ENCODE results near the gene DLEC1. TPM values are rescaled to one million over a fixed set of nuclear protein-coding genes. Genes with fewer than 3 reads are reported as not detected.

Gene DLEC1
- total RNA-seq, 1 donor from 2014 or later: 0.54 TPM

- no peak overlapping the region for H3K4me3 ChIP-seq (ENCODE audit: insufficient read depth, low read depth, low read length)
- Mint-ChIP-seq H3K9me3 (ENCODE audit: unreplicated experiment) (no peaks in the 10 kb centered on the region), H3K4me3 (ENCODE audit: unreplicated experiment) (no peak overlapping the region), H3K27ac (ENCODE audit: unreplicated experiment) (no peak overlapping the region), H3K4me1 (ENCODE audit: low read depth, unreplicated experiment) (peaks cover 3% of the 10 kb centered on the region), H3K36me3 (ENCODE audit: low read depth, unreplicated experiment) (no peaks in the 10 kb centered on the region), H3K27me3 (ENCODE audit: low read depth, unreplicated experiment) (peaks cover 37% of the 10 kb centered on the region)
- no peaks in the 10 kb centered on the region for H3K79me2 ChIP-seq (ENCODE audit: insufficient read depth, low read length)
- no peaks in the 10 kb centered on the region for H4K20me1 ChIP-seq (ENCODE audit: insufficient read depth, low read length)
- no peak for TF ChIP-seq EZH2 (IDR thresholded peaks at IDR 0.05; ENCODE audit: insufficient read depth, low read length)
- TF ChIP-seq CTCF (IDR thresholded peaks at IDR 0.05; ENCODE audit: insufficient read depth, low read depth, low read length): no peak
- no peak overlapping the region for H3K9ac ChIP-seq (ENCODE audit: low read length)
- no peaks in the 10 kb centered on the region for H3K9me3 ChIP-seq (ENCODE audit: insufficient read depth, low read depth, low read length)
- no peak overlapping the region for H2AFZ ChIP-seq (ENCODE audit: low read depth, low read length)
- no peak for DNase-seq (ENCODE audit: low read depth)
- H3K4me1 ChIP-seq (ENCODE audit: insufficient read depth, low read length): no peaks in the 10 kb centered on the region
- no peak overlapping the region for H3K27ac ChIP-seq (ENCODE audit: low read depth, low read length)
- H3K27me3 ChIP-seq (ENCODE audit: insufficient read depth, low read length): peaks cover 5% of the 10 kb centered on the region
- no peak overlapping the region for H3K4me2 ChIP-seq (ENCODE audit: low read length)
- no peaks in the 10 kb centered on the region for H3K36me3 ChIP-seq (ENCODE audit: insufficient read depth, low read length)
- FAIRE-seq: no peak
These were observed 58.7 kb downstream of the DLEC1 start for GRCh38 chr3:38097446-38098375.

GRCh38 chr3:38098376-38098723 is 59.3 kb downstream of the DLEC1 start:
- DNase-seq (ENCODE audit: low read depth): no peak
- Histone ChIP-seq H3K4me3 (ENCODE audit: insufficient read depth, low read depth, low read length) (no peak overlapping the region), H3K36me3 (ENCODE audit: insufficient read depth, low read length) (no peaks in the 10 kb centered on the region), H3K4me2 (ENCODE audit: low read length) (no peak overlapping the region), H3K79me2 (ENCODE audit: insufficient read depth, low read length) (no peaks in the 10 kb centered on the region), H3K9me3 (ENCODE audit: insufficient read depth, low read depth, low read length) (no peaks in the 10 kb centered on the region), H4K20me1 (ENCODE audit: insufficient read depth, low read length) (no peaks in the 10 kb centered on the region), H3K27me3 (ENCODE audit: insufficient read depth, low read length) (peaks cover 5% of the 10 kb centered on the region), H3K4me1 (ENCODE audit: insufficient read depth, low read length) (no peaks in the 10 kb centered on the region), H3K27ac (ENCODE audit: low read depth, low read length) (no peak overlapping the region), H2AFZ (ENCODE audit: low read depth, low read length) (no peak overlapping the region), H3K9ac (ENCODE audit: low read length) (no peak overlapping the region)
- Mint-ChIP-seq H3K4me1 (ENCODE audit: low read depth, unreplicated experiment) (peaks cover 3% of the 10 kb centered on the region), H3K27me3 (ENCODE audit: low read depth, unreplicated experiment) (peaks cover 35% of the 10 kb centered on the region), H3K36me3 (ENCODE audit: low read depth, unreplicated experiment) (no peaks in the 10 kb centered on the region), H3K27ac (ENCODE audit: unreplicated experiment) (no peak overlapping the region), H3K4me3 (ENCODE audit: unreplicated experiment) (no peak overlapping the region), H3K9me3 (ENCODE audit: unreplicated experiment) (no peaks in the 10 kb centered on the region)
- TF ChIP-seq CTCF (IDR thresholded peaks at IDR 0.05; ENCODE audit: insufficient read depth, low read depth, low read length) (no peak), EZH2 (IDR thresholded peaks at IDR 0.05; ENCODE audit: insufficient read depth, low read length) (no peak)
- FAIRE-seq: no peak

GRCh38 chr3:38099518-38099917 is 60.5 kb downstream of the DLEC1 start:
- peaks cover 3% of the 10 kb centered on the region for H3K4me1 Mint-ChIP-seq (ENCODE audit: low read depth, unreplicated experiment)
- DNase-seq (ENCODE audit: low read depth) (no peak), FAIRE-seq (no peak)
- no peak for TF ChIP-seq EZH2 (IDR thresholded peaks at IDR 0.05; ENCODE audit: insufficient read depth, low read length)
- TF ChIP-seq CTCF (IDR thresholded peaks at IDR 0.05; ENCODE audit: insufficient read depth, low read depth, low read length): no peak
- H3K36me3 Mint-ChIP-seq (ENCODE audit: low read depth, unreplicated experiment): no peaks in the 10 kb centered on the region
- Histone ChIP-seq H3K4me2 (ENCODE audit: low read length) (no peak overlapping the region), H3K4me3 (ENCODE audit: insufficient read depth, low read depth, low read length) (no peak overlapping the region), H3K36me3 (ENCODE audit: insufficient read depth, low read length) (no peaks in the 10 kb centered on the region), H3K9me3 (ENCODE audit: insufficient read depth, low read depth, low read length) (no peaks in the 10 kb centered on the region), H3K4me1 (ENCODE audit: insufficient read depth, low read length) (no peaks in the 10 kb centered on the region), H3K27me3 (ENCODE audit: insufficient read depth, low read length) (peaks cover 5% of the 10 kb centered on the region), H3K9ac (ENCODE audit: low read length) (no peak overlapping the region), H3K27ac (ENCODE audit: low read depth, low read length) (no peak overlapping the region), H4K20me1 (ENCODE audit: insufficient read depth, low read length) (no peaks in the 10 kb centered on the region), H2AFZ (ENCODE audit: low read depth, low read length) (no peak overlapping the region), H3K79me2 (ENCODE audit: insufficient read depth, low read length) (no peaks in the 10 kb centered on the region)
- H3K27ac Mint-ChIP-seq (ENCODE audit: unreplicated experiment): no peak overlapping the region
- H3K9me3 Mint-ChIP-seq (ENCODE audit: unreplicated experiment): no peaks in the 10 kb centered on the region
- no peak overlapping the region for H3K4me3 Mint-ChIP-seq (ENCODE audit: unreplicated experiment)
- H3K27me3 Mint-ChIP-seq (ENCODE audit: low read depth, unreplicated experiment): peaks cover 25% of the 10 kb centered on the region
